GM12878 (cell line): ENCODE measurements around the gene AZU1. TPM values are rescaled to one million over a fixed set of nuclear protein-coding genes. Genes with fewer than 3 reads are reported as not detected.

Source experiments
- ATAC-seq: fragments of 200-7000 bp; cut with Tn5 transposase; 3 replicates; pipeline ENCODE4 v1.9.1; 2020; ENCODE audit warnings: mild to moderate bottlenecking, moderate library complexity
- BruUV-seq: library from RNA; stranded (reverse); fragments of 400-500 nt; replicated peaks from 2 replicates; lab custom pipeline; 2021; lab: Mats Ljungman, UMichigan
- CTCF ChIA-PET: fragments of 300-600 bp; sonication (Branson Sonifier 250); formaldehyde crosslinking; extraction: SDS; loops from one replicate; lab custom pipeline; 2021; ENCODE audit warnings: inconsistent platforms; lab: Yijun Ruan, JAX
- POLR2A ChIA-PET: fragments of 350-600 bp; formaldehyde crosslinking; extraction: SDS; loops from one replicate; lab custom pipeline; 2021; ENCODE audit warnings: inconsistent platforms; lab: Charles Lee
- RAD21 ChIA-PET: fragments of 300-600 bp; sonication (Branson Sonifier 250); formaldehyde crosslinking; loops from one replicate; lab custom pipeline; 2023; ENCODE audit warnings: antibody characterized with exemption; ENCODE audit not compliant: unreplicated experiment; lab: Charles Lee
- SMC1A ChIA-PET: fragments of 300-600 bp; sonication (Branson Sonifier 250); formaldehyde crosslinking; loops from one replicate; lab custom pipeline; 2023; ENCODE audit not compliant: unreplicated experiment, uncharacterized antibody; lab: Charles Lee
- DNase-seq: peaks from one replicate; pipeline ENCODE4 v3.0.0-alpha.2; 2011; ENCODE audit warnings: low read depth, low spot score
- FAIRE-seq: peaks from 3 replicates; lab custom pipeline; 2011; peaks lifted over from hg19 to GRCh38; lab: Jason Lieb, UNC
- H2AFZ ChIP-seq: 2 replicates; pipeline ENCODE4 v1.6.0; 2011; ENCODE audit warnings: low read depth, low read length, control low read depth; ENCODE audit not compliant: control insufficient read depth
- H3K27ac ChIP-seq: 2 replicates; pipeline ENCODE4 v1.5.1; 2011; ENCODE audit warnings: control low read depth; ENCODE audit not compliant: control insufficient read depth, insufficient read depth
- H3K27me3 ChIP-seq, 2 experiments: replicated peaks in 1 of 2; 2 replicates each; pipeline versions ENCODE4 v1.6.0 to v1.6.1; 2011; ENCODE audit warnings: low read length in 1 of 2; ENCODE audit not compliant: control insufficient read depth in 2 of 2, insufficient read depth in 2 of 2
- H3K36me3 ChIP-seq, 2 experiments: 2 replicates each; pipeline ENCODE4 v1.5.1; 2011; ENCODE audit warnings: low read length in 1 of 2; ENCODE audit not compliant: control insufficient read depth in 2 of 2, insufficient read depth in 2 of 2
- H3K4me1 ChIP-seq: 2 replicates; pipeline ENCODE4 v1.6.1; 2011; ENCODE audit warnings: mild to moderate bottlenecking, low read length, moderate library complexity, mixed read lengths; ENCODE audit not compliant: control insufficient read depth, insufficient read depth
- H3K4me2 ChIP-seq: 2 replicates; pipeline ENCODE4 v1.6.0; 2011; ENCODE audit warnings: control low read depth; ENCODE audit not compliant: control insufficient read depth, insufficient read depth
- H3K4me3 ChIP-seq: fragments of 200-600 bp; sonication (generic); 2 replicates; pipeline ENCODE4 v1.5.1; 2016
- H3K79me2 ChIP-seq: 2 replicates; pipeline ENCODE4 v1.6.0; 2011; ENCODE audit warnings: low read length; ENCODE audit not compliant: control insufficient read depth, insufficient read depth
- H3K9ac ChIP-seq: 2 replicates; pipeline ENCODE4 v1.8.0; 2011; ENCODE audit warnings: low read length, control low read depth, mixed read lengths; ENCODE audit not compliant: control insufficient read depth, insufficient read depth
- H3K9me3 ChIP-seq: replicated peaks from 3 replicates; pipeline ENCODE4 v1.5.1; 2011; ENCODE audit warnings: mild to moderate bottlenecking, low read length; ENCODE audit not compliant: control insufficient read depth, insufficient read depth
- H4K20me1 ChIP-seq: 2 replicates; pipeline ENCODE4 v1.6.0; 2011; ENCODE audit not compliant: control insufficient read depth, insufficient read depth
- BCLAF1 ChIP-seq: fragments of 450-650 bp; IDR thresholded peaks from 2 replicates; pipeline ENCODE4 v1.6.1; 2017; ENCODE audit warnings: antibody characterized with exemption, mild to moderate bottlenecking, moderate library complexity
- FOS ChIP-seq: IDR thresholded peaks from 3 replicates; pipeline ENCODE4 v1.6.1; 2011; ENCODE audit warnings: borderline replicate concordance; ENCODE audit not compliant: insufficient read length; ENCODE audit errors: extremely low read depth
- FOXM1 ChIP-seq: IDR thresholded peaks from 2 replicates; pipeline ENCODE4 v1.6.1; 2012; ENCODE audit warnings: low read depth, mild to moderate bottlenecking, inconsistent platforms, low read length, moderate library complexity
- MEF2A ChIP-seq: IDR thresholded peaks from 2 replicates; pipeline ENCODE4 v1.6.1; 2011; ENCODE audit warnings: low read depth, mild to moderate bottlenecking, low read length, moderate library complexity; ENCODE audit not compliant: insufficient read depth
- MXI1 ChIP-seq: fragments of 150-350 bp; IDR thresholded peaks from 2 replicates; pipeline ENCODE4 v1.6.1; 2011; ENCODE audit warnings: low read depth, mild to moderate bottlenecking, inconsistent platforms, low read length, improper control_type of control experiment
- NFYB ChIP-seq: IDR thresholded peaks from 2 replicates; pipeline ENCODE4 v1.6.1; 2011; ENCODE audit warnings: low read depth, mild to moderate bottlenecking, low read length, improper control_type of control experiment, moderate library complexity; ENCODE audit not compliant: insufficient read depth
- PKNOX1 ChIP-seq: fragments of 450-650 bp; IDR thresholded peaks from 2 replicates; pipeline ENCODE4 v1.6.1; 2016; ENCODE audit warnings: mild to moderate bottlenecking
- PML ChIP-seq: IDR thresholded peaks from 2 replicates; pipeline ENCODE4 v1.6.1; 2012; ENCODE audit warnings: low read length, inconsistent platforms
- POLR2A ChIP-seq: IDR thresholded peaks from 2 replicates; pipeline ENCODE4 v1.6.1; 2011; ENCODE audit warnings: low read depth, mild to moderate bottlenecking, low read length
- RB1 ChIP-seq: fragments of 450-650 bp; formaldehyde crosslinking; IDR thresholded peaks from 2 replicates; pipeline ENCODE4 v1.6.1; 2017; ENCODE audit warnings: mild to moderate bottlenecking, borderline replicate concordance
- SUZ12 ChIP-seq: fragments of 200-600 bp; sonication (generic); IDR thresholded peaks from one replicate; pipeline ENCODE4 v1.6.1; 2018; ENCODE audit warnings: antibody characterized with exemption, mild to moderate bottlenecking; ENCODE audit not compliant: unreplicated experiment
- TAF1 ChIP-seq: IDR thresholded peaks from 2 replicates; pipeline ENCODE4 v1.6.1; 2011; ENCODE audit warnings: mild to moderate bottlenecking, low read depth, low read length, borderline replicate concordance
- WGBS: methylation state at CpG from one replicate; pipeline ENCODE4 v1.1.6; 2016; ENCODE audit warnings: low lambda C conversion rate; ENCODE audit not compliant: insufficient replicate concordance, insufficient coverage; ENCODE audit errors: missing lambda C conversion rate; 5-methylcytosine and 5-hydroxymethylcytosine counted together
- in situ Hi-C: fragments of 300-500 bp; cut with MboI; formaldehyde crosslinking; loops from 9 replicates; pipeline ENCODE4 v1.14.3; 2018; ENCODE audit warnings: mixed read lengths
- intact Hi-C: fragments of 100-400 bp; cut with micrococcal nuclease; formaldehyde crosslinking; loops from one replicate; pipeline ENCODE4 v1.14.2; 2022; ENCODE audit not compliant: unreplicated experiment
- polyA plus RNA-seq, 11 experiments: library from polyadenylated mRNA; depleted of rRNA in 4 of 11; unstranded in 6 of 11; stranded (reverse) in 5 of 11; fragments of >200 nt; fragmentation: Nextera tagmentation in 4 of 11; fragmentation: Illumina TruSeq in 1 of 11; extraction: Ambion mirVana in 4 of 11; extraction: Trizol in 1 of 11; gene quantifications; 1 replicate in 1 of 11; 2 replicates in 10 of 11; pipeline versions ENCODE4 v1.2.1 to v1.2.3, GENCODE V29; 2011 to 2016; ENCODE audit warnings: inconsistent platforms in 2 of 11, missing spikeins in 2 of 11, low read depth in 1 of 11
- total RNA-seq, 4 experiments: library from RNA; depleted of rRNA in 3 of 4; stranded (reverse); fragments of >200 nt in 3 of 4; fragmentation: Illumina TruSeq in 1 of 4; extraction: Trizol in 1 of 4; gene quantifications; 2 replicates each; pipeline versions ENCODE4 v1.2.1 to v1.2.3, GENCODE V29; 2013 to 2021

The AZU1 gene
- total and polyA plus RNA-seq, 10 of the 15 experiments (the other 5 are each of a cell fraction or from before 2014, with no cell fraction given): not detected

DNA sequence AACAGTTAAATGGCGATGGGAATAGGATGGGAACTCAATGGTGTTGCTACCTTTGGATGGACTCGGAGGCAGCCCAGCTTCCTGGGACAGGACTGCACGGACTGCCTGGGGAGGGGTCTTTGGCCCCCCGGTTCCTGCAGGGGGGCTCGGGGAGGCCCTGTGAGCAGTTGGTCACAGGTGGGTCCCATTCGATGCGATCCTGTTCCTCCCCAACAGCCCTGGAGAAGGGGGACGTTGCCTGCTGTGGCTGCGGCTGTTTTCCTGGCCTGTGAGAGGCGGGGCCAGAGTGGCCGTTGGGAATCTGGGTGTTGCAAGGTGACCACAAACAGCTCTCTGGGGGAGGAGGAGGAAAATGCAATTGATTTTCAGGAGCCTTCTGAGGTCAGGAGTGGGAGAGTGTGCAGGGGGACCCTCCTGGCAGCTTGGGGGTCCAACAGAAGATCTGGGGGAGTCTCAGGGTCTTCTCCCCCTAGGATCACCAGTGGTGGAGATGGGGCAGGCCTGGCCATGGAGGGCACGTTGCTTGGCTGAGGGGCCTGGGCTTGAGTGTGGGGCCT, 4.0 kb upstream of the AZU1 start:
- CTCF ChIA-PET: interaction anchor here (1.3 kb wide), 1 partner anchor 178 kb away, joined by 4 read pairs; no protein-coding TSS in a partner anchor
- Histone ChIP-seq H3K9me3 (no peaks in the 10 kb centered on the region), H3K4me1 (no peaks in the 10 kb centered on the region), H3K79me2 (no peaks in the 10 kb centered on the region), H2AFZ (no peak overlapping the region), H4K20me1 (no peaks in the 10 kb centered on the region), H3K4me2 (no peak overlapping the region), H3K27me3 (no peaks in the 10 kb centered on the region), H3K4me3 (no peak overlapping the region), H3K9ac (no peak overlapping the region), H3K27ac (no peak overlapping the region), H3K36me3 (no peaks in the 10 kb centered on the region)
- RAD21 ChIA-PET: no interaction called here
- TF ChIP-seq PKNOX1: no peak
- no peak for TF ChIP-seq BCLAF1
- TF ChIP-seq SUZ12: no peak
- TF ChIP-seq FOS: no peak
- TF ChIP-seq MXI1: no peak
- no peak for TF ChIP-seq POLR2A
- no peak for TF ChIP-seq PML
- no peak for TF ChIP-seq RB1
- no peak for TF ChIP-seq FOXM1
- no peak for TF ChIP-seq MEF2A
- no peak for TF ChIP-seq NFYB
- TF ChIP-seq TAF1: no peak
- POLR2A ChIA-PET: no interaction called here
- 35% methylated on average over 11 of the region's 12 CpGs for WGBS
- intact Hi-C loops: no loop called here
- ATAC-seq: no peak
- SMC1A ChIA-PET: interaction anchor here (1.1 kb wide), 1 partner anchor 26 kb away, joined by 3 read pairs; no protein-coding TSS in a partner anchor
- BruUV-seq: no TSS peak
- DNase-seq: no peak
- in situ Hi-C loops: no loop called here
- FAIRE-seq: no peak
